SK-N-SH (cell line): ENCODE measurements around the gene PYGO2. TPM values are rescaled to one million over a fixed set of nuclear protein-coding genes. Genes with fewer than 3 reads are reported as not detected.
A peak's percentile ranks its signal among the peaks of the same experiment; 100 is the strongest.
"Not testable (repeated sequence)": the region's sequence is repeated elsewhere in the genome, so short reads cannot be mapped to it uniquely, and the experiment has no call there.

ENCODE experiments used
- CTCF ChIA-PET: fragments of 300-600, 350-600 bp; formaldehyde crosslinking; extraction: SDS; loops from one replicate; lab custom pipeline; 2021; lab: Yijun Ruan, JAX
- POLR2A ChIA-PET: fragments of 350-600 bp; sonication (Branson Sonifier 250); formaldehyde crosslinking; extraction: SDS; loops from one replicate; lab custom pipeline; 2020; ENCODE audit warnings: antibody characterized with exemption, inconsistent platforms; lab: Yijun Ruan, JAX
- DNase-seq: peaks from one replicate; pipeline ENCODE4 v3.0.0; 2012
- H2AFZ ChIP-seq: fragments of 200-600 bp; sonication (generic); 2 replicates; pipeline ENCODE4 v1.8.1; 2016; ENCODE audit warnings: antibody characterized with exemption, mild to moderate bottlenecking, low read depth
- H3F3A ChIP-seq: fragments of 200-600 bp; sonication (generic); replicated peaks from 2 replicates; pipeline ENCODE3; 2016; ENCODE audit warnings: antibody characterized with exemption, mild to moderate bottlenecking; ENCODE audit not compliant: insufficient read depth
- H3K27ac ChIP-seq, 2 experiments: fragments of 200-500 bp in 1 of 2; fragments of 200-600 bp in 1 of 2; sonication (Bioruptor generic) in 1 of 2; sonication (generic), shearing (Covaris generic) in 1 of 2; 2 replicates each; pipeline versions ENCODE4 v1.5.1 to v1.6.1; 2014 to 2016; ENCODE audit warnings: low read depth in 2 of 2, inconsistent platforms in 1 of 2, low read length in 1 of 2, mild to moderate bottlenecking in 1 of 2, mixed read lengths in 1 of 2
- H3K27me3 ChIP-seq: fragments of 200-600 bp; sonication (generic), shearing (Covaris generic); 2 replicates; pipeline ENCODE4 v1.6.1; 2016; ENCODE audit warnings: mixed run types; ENCODE audit not compliant: insufficient read depth
- H3K36me3 ChIP-seq, 2 experiments: fragments of 200-500 bp in 1 of 2; fragments of 200-600 bp in 1 of 2; sonication (Bioruptor generic) in 1 of 2; sonication (generic) in 1 of 2; replicated peaks in 1 of 2; 2 replicates each; pipeline versions ENCODE3 to v1.5.1; 2014 to 2016; ENCODE audit warnings: low read length in 1 of 2, mild to moderate bottlenecking in 1 of 2; ENCODE audit not compliant: insufficient read depth in 2 of 2, control insufficient read depth in 1 of 2
- H3K4me1 ChIP-seq, 2 experiments: fragments of 200-500 bp in 1 of 2; fragments of 200-600 bp in 1 of 2; sonication (Bioruptor generic) in 1 of 2; sonication (generic), shearing (Covaris generic) in 1 of 2; 2 replicates each; pipeline versions ENCODE4 v1.5.1 to v1.6.1; 2014 to 2016; ENCODE audit warnings: low read depth in 1 of 2, low read length in 1 of 2, mixed run types in 1 of 2; ENCODE audit not compliant: insufficient read depth in 2 of 2, control insufficient read depth in 1 of 2
- H3K4me2 ChIP-seq: fragments of 200-600 bp; sonication (generic), shearing (Covaris generic); 2 replicates; pipeline ENCODE4 v1.6.1; 2017; ENCODE audit warnings: mixed run types
- H3K4me3 ChIP-seq, 2 experiments: fragments of 200-500 bp in 1 of 2; fragments of 200-600 bp in 1 of 2; sonication (Bioruptor generic) in 1 of 2; sonication (generic), shearing (Covaris generic) in 1 of 2; 2 replicates each; pipeline versions ENCODE4 v1.5.1 to v1.8.1; 2014 to 2016; ENCODE audit warnings: low read depth in 2 of 2, inconsistent platforms in 1 of 2, low read length in 1 of 2, mild to moderate bottlenecking in 1 of 2, mixed read lengths in 1 of 2, moderate library complexity in 1 of 2
- H3K79me2 ChIP-seq: fragments of 200-600 bp; sonication (generic); 2 replicates; pipeline ENCODE4 v1.8.1; 2017; ENCODE audit warnings: mild to moderate bottlenecking; ENCODE audit not compliant: insufficient read depth
- H3K9ac ChIP-seq: fragments of 200-600 bp; sonication (generic); 2 replicates; pipeline ENCODE4 v1.6.1; 2017; ENCODE audit warnings: mixed run types
- H3K9me2 ChIP-seq: fragments of 200-600 bp; sonication (generic); 2 replicates; pipeline ENCODE4 v1.6.1; 2017; ENCODE audit warnings: mixed run types
- H3K9me3 ChIP-seq: fragments of 200-600 bp; sonication (generic); 2 replicates; pipeline ENCODE4 v1.6.1; 2017; ENCODE audit warnings: mixed run types, mild to moderate bottlenecking, moderate library complexity
- H4K20me1 ChIP-seq: fragments of 200-600 bp; sonication (generic); 2 replicates; pipeline ENCODE4 v1.6.1; 2017; ENCODE audit warnings: mild to moderate bottlenecking, mixed run types; ENCODE audit not compliant: insufficient read depth
- ELF1 ChIP-seq: IDR thresholded peaks from 2 replicates; pipeline ENCODE4 v1.4.0; 2012
- EP300 ChIP-seq, 2 experiments: IDR thresholded peaks; 2 replicates each; pipeline versions ENCODE4 v1.4.0 to v1.6.1; 2012; ENCODE audit warnings: borderline replicate concordance in 1 of 2, low read depth in 1 of 2, low read length in 1 of 2
- FOXJ3 ChIP-seq: sonication (generic); formaldehyde crosslinking; IDR thresholded peaks from 2 replicates; pipeline ENCODE4 v1.5.1; 2020; ENCODE audit warnings: mild to moderate bottlenecking, missing genetic modification reagents
- FOXM1 ChIP-seq: IDR thresholded peaks from 2 replicates; pipeline ENCODE4 v1.4.0; 2012; ENCODE audit warnings: low read depth, mild to moderate bottlenecking
- JUND ChIP-seq: IDR thresholded peaks from 2 replicates; pipeline ENCODE4 v1.4.0; 2012
- MXI1 ChIP-seq: IDR thresholded peaks from 2 replicates; pipeline ENCODE4 v1.6.1; 2012; ENCODE audit warnings: mild to moderate bottlenecking, low read depth, low read length, improper control_type of control experiment
- NFIC ChIP-seq: IDR thresholded peaks from 2 replicates; pipeline ENCODE4 v1.4.0; 2012; ENCODE audit warnings: borderline replicate concordance
- RAD21 ChIP-seq: IDR thresholded peaks from 2 replicates; pipeline ENCODE4 v1.6.1; 2012; ENCODE audit warnings: mild to moderate bottlenecking, low read length
- RXRA ChIP-seq: IDR thresholded peaks from 2 replicates; pipeline ENCODE4 v1.4.0; 2012; ENCODE audit warnings: low read depth, mild to moderate bottlenecking, borderline replicate concordance
- SMC3 ChIP-seq: IDR thresholded peaks from 2 replicates; pipeline ENCODE4 v1.6.1; 2012; ENCODE audit warnings: low read depth, low read length, improper control_type of control experiment
- TAF1 ChIP-seq: IDR thresholded peaks from 2 replicates; pipeline ENCODE4 v1.6.1; 2012; ENCODE audit warnings: low read depth, mild to moderate bottlenecking, low read length, moderate library complexity, borderline replicate concordance
- YY1 ChIP-seq: IDR thresholded peaks from 2 replicates; pipeline ENCODE4 v1.4.0; 2012; ENCODE audit warnings: low read depth, mild to moderate bottlenecking
- WGBS: methylation state at CpG from one replicate; pipeline ENCODE4 v1.1.6; 2017; ENCODE audit warnings: low lambda C conversion rate; 5-methylcytosine and 5-hydroxymethylcytosine counted together
- polyA plus RNA-seq, 3 experiments: library from polyadenylated mRNA; depleted of rRNA; stranded (reverse); fragments of >200 nt; gene quantifications; 2 replicates each; pipeline ENCODE4 v1.2.3, GENCODE V29; 2012
- TF ChIP-seq, protein P1 (sequence below): IDR thresholded peaks from 2 replicates; pipeline ENCODE4 v1.4.0; 2012; ENCODE audit warnings: low read depth, borderline replicate concordance
- TF ChIP-seq, protein P2 (sequence below): IDR thresholded peaks from 2 replicates; pipeline ENCODE4 v1.4.0; 2012; ENCODE audit warnings: low read depth, borderline replicate concordance
- TF ChIP-seq, protein P3 (sequence below): IDR thresholded peaks from 2 replicates; pipeline ENCODE4 v1.6.1; 2012; ENCODE audit warnings: mild to moderate bottlenecking, low read depth, low read length, moderate library complexity
- TF ChIP-seq, protein P4 (sequence below): fragments of 200-600 bp; sonication (generic); IDR thresholded peaks from 2 replicates; pipeline ENCODE4 v1.6.1; 2017; ENCODE audit warnings: antibody characterized with exemption, mild to moderate bottlenecking, moderate library complexity

The PYGO2 gene
- polyA plus RNA-seq, 1 of the 3 experiments (the other 2 are of a cell fraction), result 23.3 TPM

DNA sequence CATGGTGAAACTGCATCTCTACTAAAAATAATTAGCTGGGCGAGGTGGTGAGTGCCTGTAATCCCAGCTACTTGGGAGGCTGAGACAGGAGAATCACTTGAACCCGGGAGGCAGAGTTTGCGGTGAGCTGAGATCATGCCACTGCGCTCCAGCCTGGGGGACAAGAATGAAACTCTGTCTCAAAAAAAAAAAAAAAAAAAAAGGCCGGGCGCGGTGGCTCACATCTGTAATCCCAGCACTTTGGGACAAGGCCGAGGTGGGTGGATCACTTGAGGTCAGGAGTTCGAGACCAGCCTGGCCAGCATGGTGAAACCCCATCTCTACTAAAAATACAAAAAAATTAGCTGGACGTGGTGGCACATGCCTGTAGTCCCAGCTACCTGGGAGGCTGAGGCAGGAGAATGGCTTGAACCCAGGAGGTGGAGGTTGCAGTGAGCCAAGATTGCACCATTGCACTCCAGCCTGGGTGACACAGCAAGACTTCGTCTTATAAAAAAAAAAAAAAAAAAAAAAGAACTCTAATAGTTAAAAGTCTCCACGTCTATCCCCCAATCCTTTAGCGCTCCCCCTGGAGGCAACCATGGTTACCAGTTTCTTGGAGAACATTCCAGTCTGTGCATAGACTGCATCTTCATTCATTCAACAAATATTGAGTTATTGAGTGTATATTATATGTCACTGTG lies 33.9 kb upstream of the PYGO2 start:
- H3K27me3 ChIP-seq, result not testable (repeated sequence)

DNA sequence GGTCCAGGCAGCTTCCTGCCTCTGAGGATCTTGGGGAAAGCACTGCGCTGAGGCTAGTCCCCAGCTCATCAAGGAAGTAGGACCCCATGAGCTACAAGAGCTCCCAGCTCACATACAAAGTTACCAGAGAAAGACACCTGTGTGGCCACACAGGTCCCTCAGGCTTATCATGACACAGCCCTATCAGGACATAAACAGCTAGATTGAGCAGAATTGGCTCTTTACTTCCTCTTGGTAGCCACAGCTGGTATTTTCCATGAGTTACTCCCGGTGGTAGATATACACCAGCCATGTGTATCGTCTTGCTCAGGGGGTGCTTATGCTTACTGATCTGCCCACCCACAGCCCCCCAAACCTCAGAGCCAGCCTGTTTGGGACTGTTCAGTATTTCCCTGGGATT lies 33.0 kb upstream of the PYGO2 start:
- CTCF ChIA-PET, result interaction anchor here (0.5 to 14.0 kb wide), 11 partner anchors 10 to 178 kb away, joined by 3 to 640 read pairs (median 4); partner anchors contain the start of genes ADAM15, CKS1B, FLAD1 and KRTCAP2
- H3F3A ChIP-seq, result peaks cover 9% of the 10 kb centered on the region
- no peak overlapping the region for H3K4me3 ChIP-seq
- H3K27me3 ChIP-seq, result no peaks in the 10 kb centered on the region
- WGBS, result 80% methylated on average over 2 of the region's 3 CpGs
- H3K9me3 ChIP-seq, result no peaks in the 10 kb centered on the region
- no peak overlapping the region for H3K4me2 ChIP-seq
- no peak overlapping the region for H3K9ac ChIP-seq
- DNase-seq, result no peak
- H3K9me2 ChIP-seq, result no peaks in the 10 kb centered on the region
- POLR2A ChIA-PET, result interaction anchor here (0.6 to 3.9 kb wide), 9 partner anchors 11 to 156 kb away, joined by 3 to 22 read pairs (median 7); partner anchors contain the start of genes CKS1B, FLAD1, PBXIP1 and SHC1
- peaks cover 8 to 22% of the 10 kb centered on the region in 2 experiments for H3K4me1 ChIP-seq
- no peaks in the 10 kb centered on the region for H3K79me2 ChIP-seq
- H3K36me3 ChIP-seq, result peaks cover 9 to 10% of the 10 kb centered on the region in 2 experiments
- no peaks in the 10 kb centered on the region for H4K20me1 ChIP-seq
- no peak overlapping the region for H2AFZ ChIP-seq
- H3K27ac ChIP-seq, result no peak overlapping the region; a peak in 1 of 4 replicates
- TF ChIP-seq ELF1 (no peak), RXRA (no peak), JUND (no peak), TAF1 (no peak), YY1 (no peak), FOXM1 (no peak), MXI1 (no peak), NFIC (no peak), FOXJ3 (no peak)
- TF ChIP-seq, protein P1, sequence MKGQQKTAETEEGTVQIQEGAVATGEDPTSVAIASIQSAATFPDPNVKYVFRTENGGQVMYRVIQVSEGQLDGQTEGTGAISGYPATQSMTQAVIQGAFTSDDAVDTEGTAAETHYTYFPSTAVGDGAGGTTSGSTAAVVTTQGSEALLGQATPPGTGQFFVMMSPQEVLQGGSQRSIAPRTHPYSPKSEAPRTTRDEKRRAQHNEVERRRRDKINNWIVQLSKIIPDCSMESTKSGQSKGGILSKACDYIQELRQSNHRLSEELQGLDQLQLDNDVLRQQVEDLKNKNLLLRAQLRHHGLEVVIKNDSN, result no peak
- TF ChIP-seq, protein P2, sequence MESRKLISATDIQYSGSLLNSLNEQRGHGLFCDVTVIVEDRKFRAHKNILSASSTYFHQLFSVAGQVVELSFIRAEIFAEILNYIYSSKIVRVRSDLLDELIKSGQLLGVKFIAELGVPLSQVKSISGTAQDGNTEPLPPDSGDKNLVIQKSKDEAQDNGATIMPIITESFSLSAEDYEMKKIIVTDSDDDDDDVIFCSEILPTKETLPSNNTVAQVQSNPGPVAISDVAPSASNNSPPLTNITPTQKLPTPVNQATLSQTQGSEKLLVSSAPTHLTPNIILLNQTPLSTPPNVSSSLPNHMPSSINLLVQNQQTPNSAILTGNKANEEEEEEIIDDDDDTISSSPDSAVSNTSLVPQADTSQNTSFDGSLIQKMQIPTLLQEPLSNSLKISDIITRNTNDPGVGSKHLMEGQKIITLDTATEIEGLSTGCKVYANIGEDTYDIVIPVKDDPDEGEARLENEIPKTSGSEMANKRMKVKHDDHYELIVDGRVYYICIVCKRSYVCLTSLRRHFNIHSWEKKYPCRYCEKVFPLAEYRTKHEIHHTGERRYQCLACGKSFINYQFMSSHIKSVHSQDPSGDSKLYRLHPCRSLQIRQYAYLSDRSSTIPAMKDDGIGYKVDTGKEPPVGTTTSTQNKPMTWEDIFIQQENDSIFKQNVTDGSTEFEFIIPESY, result no peak
- TF ChIP-seq, protein P3, sequence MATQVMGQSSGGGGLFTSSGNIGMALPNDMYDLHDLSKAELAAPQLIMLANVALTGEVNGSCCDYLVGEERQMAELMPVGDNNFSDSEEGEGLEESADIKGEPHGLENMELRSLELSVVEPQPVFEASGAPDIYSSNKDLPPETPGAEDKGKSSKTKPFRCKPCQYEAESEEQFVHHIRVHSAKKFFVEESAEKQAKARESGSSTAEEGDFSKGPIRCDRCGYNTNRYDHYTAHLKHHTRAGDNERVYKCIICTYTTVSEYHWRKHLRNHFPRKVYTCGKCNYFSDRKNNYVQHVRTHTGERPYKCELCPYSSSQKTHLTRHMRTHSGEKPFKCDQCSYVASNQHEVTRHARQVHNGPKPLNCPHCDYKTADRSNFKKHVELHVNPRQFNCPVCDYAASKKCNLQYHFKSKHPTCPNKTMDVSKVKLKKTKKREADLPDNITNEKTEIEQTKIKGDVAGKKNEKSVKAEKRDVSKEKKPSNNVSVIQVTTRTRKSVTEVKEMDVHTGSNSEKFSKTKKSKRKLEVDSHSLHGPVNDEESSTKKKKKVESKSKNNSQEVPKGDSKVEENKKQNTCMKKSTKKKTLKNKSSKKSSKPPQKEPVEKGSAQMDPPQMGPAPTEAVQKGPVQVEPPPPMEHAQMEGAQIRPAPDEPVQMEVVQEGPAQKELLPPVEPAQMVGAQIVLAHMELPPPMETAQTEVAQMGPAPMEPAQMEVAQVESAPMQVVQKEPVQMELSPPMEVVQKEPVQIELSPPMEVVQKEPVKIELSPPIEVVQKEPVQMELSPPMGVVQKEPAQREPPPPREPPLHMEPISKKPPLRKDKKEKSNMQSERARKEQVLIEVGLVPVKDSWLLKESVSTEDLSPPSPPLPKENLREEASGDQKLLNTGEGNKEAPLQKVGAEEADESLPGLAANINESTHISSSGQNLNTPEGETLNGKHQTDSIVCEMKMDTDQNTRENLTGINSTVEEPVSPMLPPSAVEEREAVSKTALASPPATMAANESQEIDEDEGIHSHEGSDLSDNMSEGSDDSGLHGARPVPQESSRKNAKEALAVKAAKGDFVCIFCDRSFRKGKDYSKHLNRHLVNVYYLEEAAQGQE, result no peak

More for the DNA sequence above, 33.9 kb upstream of the PYGO2 start:
- H3K9me3 ChIP-seq, H3K9ac ChIP-seq, H3K9me2 ChIP-seq, DNase-seq, H3K27ac ChIP-seq, H3K4me2 ChIP-seq, H3K4me3 ChIP-seq, H3K79me2 ChIP-seq, H2AFZ ChIP-seq, H3K36me3 ChIP-seq, H4K20me1 ChIP-seq: not testable (repeated sequence)
- peak in 1 of 2 experiments; percentile 11; a peak in 1 of 4 replicates for TF ChIP-seq EP300 (IDR thresholded peaks at IDR 0.05; ENCODE audit: borderline replicate concordance in 1 of 2, low read depth in 1 of 2, low read length in 1 of 2)
- TF ChIP-seq, protein P4, sequence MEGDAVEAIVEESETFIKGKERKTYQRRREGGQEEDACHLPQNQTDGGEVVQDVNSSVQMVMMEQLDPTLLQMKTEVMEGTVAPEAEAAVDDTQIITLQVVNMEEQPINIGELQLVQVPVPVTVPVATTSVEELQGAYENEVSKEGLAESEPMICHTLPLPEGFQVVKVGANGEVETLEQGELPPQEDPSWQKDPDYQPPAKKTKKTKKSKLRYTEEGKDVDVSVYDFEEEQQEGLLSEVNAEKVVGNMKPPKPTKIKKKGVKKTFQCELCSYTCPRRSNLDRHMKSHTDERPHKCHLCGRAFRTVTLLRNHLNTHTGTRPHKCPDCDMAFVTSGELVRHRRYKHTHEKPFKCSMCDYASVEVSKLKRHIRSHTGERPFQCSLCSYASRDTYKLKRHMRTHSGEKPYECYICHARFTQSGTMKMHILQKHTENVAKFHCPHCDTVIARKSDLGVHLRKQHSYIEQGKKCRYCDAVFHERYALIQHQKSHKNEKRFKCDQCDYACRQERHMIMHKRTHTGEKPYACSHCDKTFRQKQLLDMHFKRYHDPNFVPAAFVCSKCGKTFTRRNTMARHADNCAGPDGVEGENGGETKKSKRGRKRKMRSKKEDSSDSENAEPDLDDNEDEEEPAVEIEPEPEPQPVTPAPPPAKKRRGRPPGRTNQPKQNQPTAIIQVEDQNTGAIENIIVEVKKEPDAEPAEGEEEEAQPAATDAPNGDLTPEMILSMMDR, result peak; percentile 67
- TF ChIP-seq RAD21, result peak; percentile 39; the same call in 1 of the 2 replicates
- TF ChIP-seq SMC3, result peak; percentile 23; the same call in 1 of the 2 replicates
- CTCF ChIA-PET, result interaction anchor here (0.7 to 14.0 kb wide), 15 partner anchors 19 to 326 kb away, joined by 3 to 640 read pairs (median 5); partner anchors contain the start of genes ADAM15, CKS1B, FLAD1 and PBXIP1
- H3K4me1 ChIP-seq, result peaks cover 13 to 27% of the 10 kb centered on the region in 2 experiments
- H3F3A ChIP-seq, result peaks cover 14% of the 10 kb centered on the region
- POLR2A ChIA-PET, result interaction anchor here (1.2 to 3.9 kb wide), 4 partner anchors 16 to 34 kb away, joined by 3 to 16 read pairs (median 5); partner anchors contain the start of genes PYGO2 and SHC1
- 69% methylated on average over 13 of the region's 13 CpGs for WGBS
